ENCODE results near the gene INTS11. TPM values are rescaled to one million over a fixed set of nuclear protein-coding genes. Genes with fewer than 3 reads are reported as not detected.
A peak's percentile ranks its signal among the peaks of the same experiment; 100 is the strongest.

Gene INTS11
- total and polyA plus RNA-seq, 2 donors, result 45.9 to 134 TPM

DNA sequence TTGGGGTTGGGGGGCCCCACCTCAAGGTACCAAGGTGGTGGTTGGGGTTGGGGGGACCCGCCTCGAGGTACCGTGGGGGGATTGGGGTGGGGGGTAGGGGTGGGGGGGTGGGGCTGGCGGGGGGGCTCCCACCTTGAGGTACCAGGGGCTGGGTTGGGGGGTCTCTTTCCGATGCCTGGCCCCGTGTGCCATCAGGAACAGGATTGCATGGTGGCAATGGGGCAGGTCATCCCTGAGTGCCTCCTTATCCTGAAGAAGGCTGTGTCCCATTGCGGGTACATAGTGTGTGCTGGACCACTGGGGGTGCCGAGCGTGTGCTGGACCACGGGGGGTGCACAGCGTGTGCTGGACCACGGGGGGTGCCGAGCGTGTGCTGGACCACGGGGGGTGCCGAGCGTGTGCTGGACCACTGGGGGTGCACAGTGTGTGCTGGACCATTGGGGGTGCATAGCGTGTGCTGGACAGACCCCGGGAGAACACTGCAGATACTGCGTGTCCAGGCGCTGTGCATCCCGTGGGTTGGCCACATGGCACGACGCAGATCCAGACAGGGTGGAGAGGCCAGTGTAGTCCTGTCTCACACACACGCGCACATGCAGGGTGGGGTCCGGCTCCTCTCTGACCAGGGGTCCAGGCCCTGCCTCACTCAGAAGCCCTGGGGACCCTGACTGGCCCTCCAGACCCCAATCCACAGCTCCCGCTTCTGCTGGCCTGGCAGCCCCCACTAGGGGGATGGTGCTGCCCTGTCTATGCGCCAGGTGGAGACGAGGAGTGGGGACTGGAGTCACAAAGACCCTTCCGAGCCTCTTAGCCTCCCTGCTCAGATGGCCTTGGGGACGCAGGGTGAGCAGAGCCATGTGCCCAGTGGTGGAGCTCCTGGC, 40.0 kb downstream of the INTS11 start:
- no peak for DNase-seq (ENCODE audit: extremely low spot score)
- WGBS, result 84% methylated on average over 32 of the region's 32 CpGs
- Histone ChIP-seq H3K27ac (ENCODE audit: low read depth) (no peak overlapping the region), H3K4me3 (ENCODE audit: low read depth, low read length) (no peak overlapping the region), H3K4me1 (ENCODE audit: insufficient read depth) (no peaks in the 10 kb centered on the region), H3K36me3 (ENCODE audit: insufficient read depth) (no peaks in the 10 kb centered on the region)

DNA sequence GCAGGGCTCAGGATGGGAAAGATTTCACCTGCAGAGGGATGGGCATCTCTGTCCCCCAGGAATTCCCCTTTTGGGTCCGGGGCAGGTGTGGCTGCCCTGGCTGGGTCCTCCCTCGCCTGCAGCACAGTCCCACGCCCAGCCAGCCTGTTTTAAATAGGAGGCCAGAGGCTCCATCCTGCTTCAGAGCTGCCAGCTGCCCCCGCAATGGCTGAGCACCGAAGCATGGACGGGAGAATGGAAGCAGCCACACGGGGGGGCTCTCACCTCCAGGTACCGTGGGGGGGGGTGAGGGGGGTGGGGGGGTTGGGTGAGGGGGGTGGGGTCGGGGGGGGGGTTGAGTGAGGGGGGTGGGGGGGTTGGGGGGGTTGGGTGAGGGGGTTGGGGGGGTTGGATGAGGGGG, 40.6 kb downstream of the INTS11 start:
- WGBS, result 13% methylated on average over 8 of the region's 9 CpGs
- no peaks in the 10 kb centered on the region for H3K36me3 ChIP-seq (ENCODE audit: insufficient read depth)
- no peak overlapping the region for H3K27ac ChIP-seq (ENCODE audit: low read depth)
- DNase-seq (ENCODE audit: extremely low spot score), result no peak
- no peak overlapping the region for H3K4me3 ChIP-seq (ENCODE audit: low read depth, low read length)
- no peaks in the 10 kb centered on the region for H3K4me1 ChIP-seq (ENCODE audit: insufficient read depth)

DNA sequence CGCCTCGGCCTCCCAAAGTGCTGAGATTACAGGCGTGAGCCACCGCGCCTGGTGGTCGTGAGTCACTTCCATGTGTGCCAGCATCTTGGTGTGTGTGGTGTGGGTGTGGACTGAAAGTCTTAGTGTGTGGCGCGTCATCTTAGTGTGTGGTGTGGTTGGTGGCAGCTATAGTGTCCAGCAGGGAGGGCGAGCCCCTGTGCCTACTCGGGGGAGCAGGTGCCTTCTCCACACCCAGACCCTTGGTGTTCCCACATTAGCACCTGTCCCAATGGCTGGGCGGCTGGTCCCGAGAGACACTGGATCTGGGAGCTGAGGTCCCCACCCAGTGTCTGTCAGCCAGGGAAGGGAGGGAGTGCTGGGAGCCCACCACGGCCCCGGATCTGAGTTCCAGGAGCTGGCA, 41.5 kb downstream of the INTS11 start:
- Histone ChIP-seq H3K4me3 (ENCODE audit: low read depth, low read length) (no peak overlapping the region), H3K4me1 (ENCODE audit: insufficient read depth) (no peaks in the 10 kb centered on the region), H3K27ac (ENCODE audit: low read depth) (no peak overlapping the region), H3K36me3 (ENCODE audit: insufficient read depth) (no peaks in the 10 kb centered on the region)
- WGBS, result 85% methylated on average over 14 of the region's 14 CpGs
- DNase-seq (ENCODE audit: extremely low spot score), result no peak

DNA sequence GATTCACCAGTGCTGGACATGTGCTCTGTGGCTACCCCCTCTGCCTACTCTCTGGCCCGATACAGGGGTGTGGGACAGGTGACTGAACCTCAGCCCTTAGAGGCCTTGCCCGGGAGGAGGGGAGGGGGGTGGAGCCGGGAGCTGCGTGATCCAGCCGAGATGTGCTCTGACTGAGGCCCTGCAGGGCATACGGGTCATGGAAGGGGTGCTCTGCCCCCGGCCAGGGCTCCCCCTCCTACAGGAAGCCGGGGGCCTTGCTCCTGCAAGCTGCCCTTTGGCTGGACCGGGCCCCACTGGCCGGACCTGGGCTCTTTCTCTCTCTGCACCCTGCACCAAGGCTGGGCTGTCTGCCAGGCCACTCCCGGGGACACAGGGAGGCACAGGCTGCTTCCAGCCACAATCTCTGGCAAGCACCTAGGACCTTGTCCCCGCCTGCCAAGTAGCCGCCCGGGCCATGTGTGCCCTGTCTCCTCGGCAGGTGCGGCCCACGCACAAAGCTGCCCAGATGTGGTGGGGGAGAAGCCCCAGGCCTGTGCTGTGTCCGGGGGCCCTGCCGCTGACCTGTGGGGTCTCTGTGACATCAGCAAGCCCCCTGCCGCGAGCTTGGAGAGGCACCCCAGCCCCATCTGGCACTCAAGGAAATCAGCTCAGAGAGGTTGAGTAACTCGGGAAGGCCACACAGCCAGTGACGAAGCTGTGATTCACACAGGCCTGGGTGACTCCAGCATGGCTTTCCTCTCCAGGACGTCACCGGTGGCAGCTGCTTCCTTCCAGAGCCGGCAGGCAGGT, 42.7 kb downstream of the INTS11 start:
- no peak for DNase-seq (ENCODE audit: extremely low spot score)
- Histone ChIP-seq H3K36me3 (ENCODE audit: insufficient read depth) (no peaks in the 10 kb centered on the region), H3K4me1 (ENCODE audit: insufficient read depth) (no peaks in the 10 kb centered on the region), H3K27ac (ENCODE audit: low read depth) (no peak overlapping the region), H3K4me3 (ENCODE audit: low read depth, low read length) (no peak overlapping the region)
- WGBS, result 48% methylated on average over 26 of the region's 26 CpGs

DNA sequence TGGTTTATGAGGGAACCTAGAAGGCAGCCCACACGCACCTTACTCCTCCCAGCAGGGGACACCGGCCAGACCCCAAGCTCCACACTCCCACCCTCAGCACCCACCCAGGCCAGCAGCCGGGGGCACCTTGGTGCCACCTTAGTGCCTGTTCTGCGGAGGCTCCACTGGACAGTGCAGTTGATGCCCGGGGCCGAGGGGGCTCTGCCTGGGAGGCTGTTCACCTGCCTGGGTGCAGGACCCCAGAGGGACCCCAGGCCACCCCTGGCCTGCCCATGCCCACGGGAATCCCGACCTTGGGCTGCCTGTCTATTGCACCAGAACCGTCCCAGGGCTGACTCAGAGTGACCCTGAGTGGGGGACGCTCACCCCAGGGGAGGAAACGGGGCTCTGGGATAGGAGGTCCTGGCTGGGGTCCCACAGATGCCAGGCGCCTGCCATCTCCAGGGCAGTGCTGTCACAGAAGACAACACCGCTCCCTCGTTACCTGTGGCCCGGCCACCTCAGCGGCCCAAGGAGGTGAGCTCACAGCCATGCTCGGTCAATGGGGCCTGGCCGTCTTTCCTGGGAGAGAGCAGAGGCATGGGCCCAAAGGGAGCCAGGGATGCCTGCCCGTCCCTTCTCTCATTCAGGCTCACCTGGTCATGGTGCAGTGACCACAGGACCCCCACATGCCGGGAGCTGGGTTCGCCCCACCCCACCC, 43.5 kb downstream of the INTS11 start:
- DNase-seq (ENCODE audit: extremely low spot score), result no peak
- no peak overlapping the region for H3K27ac ChIP-seq (ENCODE audit: low read depth)
- H3K4me3 ChIP-seq (ENCODE audit: low read depth, low read length), result no peak overlapping the region
- 90% methylated on average over 21 of the region's 21 CpGs for WGBS
- no peaks in the 10 kb centered on the region for H3K36me3 ChIP-seq (ENCODE audit: insufficient read depth)
- no peaks in the 10 kb centered on the region for H3K4me1 ChIP-seq (ENCODE audit: insufficient read depth)

DNA sequence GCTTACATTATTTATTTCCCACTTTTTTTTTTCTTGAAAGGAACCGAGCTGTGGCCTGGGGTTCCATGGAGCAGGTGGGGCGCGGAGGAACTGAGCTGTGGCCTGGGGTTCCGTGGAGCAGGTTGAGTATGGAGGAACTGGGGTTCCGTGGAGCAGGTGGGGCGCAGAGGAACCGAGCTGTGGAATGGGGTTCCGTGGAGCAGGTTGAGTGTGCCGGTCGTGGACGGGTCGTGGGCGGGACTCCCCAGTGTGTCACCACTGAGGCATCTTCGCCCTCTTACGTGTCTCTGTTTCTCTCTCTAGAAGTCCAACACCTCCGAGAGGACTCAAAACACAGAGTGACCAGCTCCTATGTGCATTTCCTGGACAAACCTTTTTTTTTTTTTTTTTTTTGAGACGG, 45.4 kb downstream of the INTS11 start:
- no peak overlapping the region for H3K4me3 ChIP-seq (ENCODE audit: low read depth, low read length)
- WGBS, result 90% methylated on average over 16 of the region's 17 CpGs
- H3K36me3 ChIP-seq (ENCODE audit: insufficient read depth), result no peaks in the 10 kb centered on the region
- no peaks in the 10 kb centered on the region for H3K4me1 ChIP-seq (ENCODE audit: insufficient read depth)
- no peak overlapping the region for H3K27ac ChIP-seq (ENCODE audit: low read depth)
- no peak for DNase-seq (ENCODE audit: extremely low spot score)

DNA sequence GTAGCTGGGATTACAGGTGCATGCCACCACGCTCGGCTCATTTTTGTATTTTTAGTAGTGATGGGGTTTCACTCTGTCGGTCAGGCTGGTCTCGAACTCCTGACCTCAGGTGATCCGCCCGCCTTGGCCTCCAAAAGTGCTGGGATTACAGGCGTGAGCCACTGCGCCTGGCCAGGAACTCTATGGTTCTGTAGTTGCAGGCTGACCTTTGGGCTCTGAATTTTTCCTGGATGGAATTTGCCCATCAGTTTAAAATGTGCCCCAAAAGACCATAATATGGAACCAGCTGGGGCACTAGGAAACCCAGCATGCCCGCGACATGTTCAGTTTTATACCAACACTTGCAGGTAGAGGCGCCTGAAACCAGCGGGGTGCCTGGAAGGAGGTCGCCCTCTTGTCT, 45.8 kb downstream of the INTS11 start:
- no peak overlapping the region for H3K27ac ChIP-seq (ENCODE audit: low read depth)
- no peaks in the 10 kb centered on the region for H3K36me3 ChIP-seq (ENCODE audit: insufficient read depth)
- 96% methylated on average over 13 of the region's 13 CpGs for WGBS
- no peak for DNase-seq (ENCODE audit: extremely low spot score)
- no peaks in the 10 kb centered on the region for H3K4me1 ChIP-seq (ENCODE audit: insufficient read depth)
- no peak overlapping the region for H3K4me3 ChIP-seq (ENCODE audit: low read depth, low read length)

DNA sequence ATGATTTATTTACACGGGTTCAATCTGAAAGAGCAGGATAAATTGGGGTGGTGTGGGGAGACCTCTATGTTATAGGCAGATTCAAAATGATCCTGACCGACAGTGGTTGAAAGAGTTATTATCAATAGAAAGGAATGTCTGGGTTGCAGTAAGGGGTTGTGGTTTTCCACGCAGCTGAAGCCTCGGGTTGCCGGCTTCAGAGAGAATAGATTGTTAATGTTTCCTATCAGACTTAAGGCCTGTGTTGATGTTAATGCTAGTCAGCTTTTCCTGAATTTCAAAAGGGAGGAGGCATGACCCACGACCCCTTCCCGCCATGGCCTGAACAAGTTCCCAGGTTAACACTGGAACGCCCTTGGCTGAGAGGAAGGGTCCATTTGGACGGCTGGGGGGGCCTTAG, 48.6 kb downstream of the INTS11 start:
- Histone ChIP-seq H3K36me3 (ENCODE audit: insufficient read depth) (no peaks in the 10 kb centered on the region), H3K4me3 (ENCODE audit: low read depth, low read length) (no peak overlapping the region), H3K27ac (ENCODE audit: low read depth) (no peak overlapping the region), H3K4me1 (ENCODE audit: insufficient read depth) (peaks cover 4% of the 10 kb centered on the region)
- DNase-seq (ENCODE audit: extremely low spot score), result no peak
- 70% methylated on average over 9 of the region's 9 CpGs for WGBS

DNA sequence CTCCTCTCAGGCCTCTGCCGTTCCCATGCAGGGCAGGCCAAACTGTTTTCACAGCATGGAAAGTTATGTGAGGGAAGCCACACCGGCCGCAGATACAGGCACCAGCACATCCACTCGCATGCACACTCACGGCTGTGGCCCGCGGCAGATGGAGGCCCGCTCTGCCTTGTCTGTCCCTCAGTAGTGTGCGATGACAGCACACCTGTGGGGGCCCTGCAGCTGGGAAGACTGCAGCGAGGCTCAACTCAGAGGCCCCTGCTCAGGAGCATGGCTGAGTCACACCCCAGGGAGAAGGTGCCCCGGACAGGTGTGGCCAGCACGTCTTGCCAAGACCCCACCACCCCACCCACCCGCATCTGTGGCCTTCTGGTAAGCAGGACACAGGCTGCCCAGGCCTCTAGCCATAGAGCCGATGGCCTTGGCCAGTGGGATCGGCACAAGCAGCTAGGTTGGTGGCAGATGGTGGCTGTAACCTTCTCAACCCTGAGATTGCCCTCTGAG, 49.5 kb downstream of the INTS11 start:
- DNase-seq (ENCODE audit: extremely low spot score), result no peak
- 85% methylated on average over 15 of the region's 15 CpGs for WGBS
- Histone ChIP-seq H3K36me3 (ENCODE audit: insufficient read depth) (no peaks in the 10 kb centered on the region), H3K4me1 (ENCODE audit: insufficient read depth) (peaks cover 4% of the 10 kb centered on the region), H3K27ac (ENCODE audit: low read depth) (no peak overlapping the region), H3K4me3 (ENCODE audit: low read depth, low read length) (no peak overlapping the region)

DNA sequence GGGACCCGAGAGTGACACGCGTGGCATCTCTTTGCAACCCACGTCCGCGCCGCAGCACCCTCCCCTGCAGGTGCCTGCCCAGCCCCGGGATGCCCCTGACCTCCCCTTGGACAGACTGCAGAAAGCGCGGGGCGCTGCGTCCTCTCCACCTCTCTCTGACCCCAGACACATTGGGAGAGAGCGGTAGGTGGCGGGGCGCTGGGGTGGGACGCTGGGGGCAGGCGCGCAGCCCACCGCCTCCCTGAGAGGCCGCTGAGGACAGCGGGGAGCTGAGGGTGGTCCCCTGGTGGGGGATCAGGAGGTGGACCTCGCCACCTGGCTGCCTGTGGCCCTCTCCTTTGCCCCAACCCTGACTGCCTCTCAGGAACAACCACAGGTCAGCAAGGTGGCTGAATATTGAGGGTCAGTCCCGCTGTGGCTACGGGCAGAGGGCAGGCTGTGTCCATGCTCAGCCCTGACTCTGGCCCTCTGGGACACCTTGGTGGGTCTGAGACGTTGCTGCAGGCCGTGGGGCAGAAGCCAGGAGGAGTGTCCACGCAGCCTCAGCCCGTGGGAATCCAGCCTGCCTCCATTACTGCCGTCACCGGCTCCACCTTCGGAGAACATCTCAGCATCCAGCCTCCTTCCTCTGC, 50.0 kb downstream of the INTS11 start:
- H3K4me3 ChIP-seq (ENCODE audit: low read depth, low read length), result peak overlapping the region; percentile 99
- no peaks in the 10 kb centered on the region for H3K36me3 ChIP-seq (ENCODE audit: insufficient read depth)
- no peak overlapping the region for H3K27ac ChIP-seq (ENCODE audit: low read depth)
- DNase-seq (ENCODE audit: extremely low spot score), result no peak
- H3K4me1 ChIP-seq (ENCODE audit: insufficient read depth), result peaks cover 4% of the 10 kb centered on the region
- 18% methylated on average over 31 of the region's 31 CpGs for WGBS

DNA sequence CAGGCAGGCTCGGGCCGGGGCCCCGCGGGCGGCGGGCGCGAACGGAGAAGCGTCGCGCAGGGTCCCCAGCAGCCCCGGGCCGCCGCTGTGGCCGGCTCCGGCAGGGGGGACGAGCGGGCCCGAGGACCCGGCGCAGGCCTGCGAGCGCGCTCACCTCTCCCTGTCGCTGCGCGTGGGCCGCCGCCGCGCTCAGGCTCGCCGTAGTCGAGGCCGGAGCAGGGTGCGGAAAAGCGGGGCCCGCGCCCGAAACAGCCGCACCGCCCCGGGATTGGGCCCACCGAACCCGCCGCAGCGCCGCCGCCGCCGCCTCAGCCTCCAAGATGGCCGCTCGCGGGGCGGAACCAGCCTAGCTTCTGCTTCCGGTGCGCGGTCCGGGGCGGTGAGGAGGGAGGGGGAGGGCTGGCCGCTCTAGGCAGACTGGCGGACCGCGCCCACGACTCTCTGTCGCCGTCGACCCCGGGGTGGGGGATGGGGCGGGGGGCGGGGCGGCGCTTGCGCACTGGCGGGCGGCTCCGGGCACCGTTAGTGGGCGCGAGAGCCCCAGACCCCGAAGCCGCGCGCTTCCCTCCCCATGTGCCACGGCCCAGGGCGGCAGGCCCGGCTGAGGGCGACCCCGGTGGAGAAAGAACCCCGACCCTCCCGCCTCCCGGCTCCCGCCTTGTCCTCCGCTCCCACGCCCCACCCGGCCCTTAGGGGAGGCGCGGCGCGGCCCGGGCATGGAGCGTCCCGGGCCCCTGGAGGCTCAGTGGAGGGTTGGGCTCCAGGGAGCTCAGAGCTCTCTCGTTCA, 50.8 kb downstream of the INTS11 start, which contains the start of gene UBE2J2:
UBE2J2 (minus strand) TSS at position 343 of the 787 bp plus-strand sequence. CDS start 5,862 bp downstream, outside the sequence.
- H3K36me3 ChIP-seq (ENCODE audit: insufficient read depth), result no peaks in the 10 kb centered on the region
- H3K4me1 ChIP-seq (ENCODE audit: insufficient read depth), result peaks cover 4% of the 10 kb centered on the region
- H3K4me3 ChIP-seq (ENCODE audit: low read depth, low read length), result peak within 1 kb of the TSS; percentile 99
- H3K27ac ChIP-seq (ENCODE audit: low read depth), result peak within 1 kb of the TSS; percentile 57
- DNase-seq (ENCODE audit: extremely low spot score), result peak; percentile 67
- WGBS, result under 1% methylated on average over 105 of the region's 105 CpGs

DNA sequence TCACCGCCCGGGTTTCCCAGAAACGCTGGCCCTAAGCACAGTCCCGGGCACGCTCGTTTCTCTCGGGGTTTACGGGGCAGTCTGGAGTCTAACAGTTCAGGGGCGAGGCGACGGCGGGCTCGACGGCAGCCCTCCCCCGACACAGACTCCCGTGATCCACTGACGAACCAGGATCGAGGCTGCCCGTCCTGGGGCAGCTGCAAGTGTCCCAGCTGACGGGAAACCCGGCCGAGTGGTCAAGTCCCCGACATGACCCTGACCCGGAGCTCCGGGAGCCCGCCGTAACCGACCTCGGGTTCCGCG, 51.3 kb downstream of the INTS11 start:
- under 1% methylated on average over 31 of the region's 31 CpGs for WGBS
- Histone ChIP-seq H3K27ac (ENCODE audit: low read depth) (peak overlapping the region; percentile 57), H3K4me1 (ENCODE audit: insufficient read depth) (peaks cover 4% of the 10 kb centered on the region), H3K4me3 (ENCODE audit: low read depth, low read length) (peak overlapping the region; percentile 99), H3K36me3 (ENCODE audit: insufficient read depth) (no peaks in the 10 kb centered on the region)
- DNase-seq (ENCODE audit: extremely low spot score), result no peak
